GM18511 (cell line): ENCODE results near the gene ZCCHC9.
"Not testable (repeated sequence)": the region's sequence is repeated elsewhere in the genome, so short reads cannot be mapped to it uniquely, and the experiment has no call there.

Experiments used
- ATAC-seq: cut with Tn5 transposase; IDR thresholded peaks from one replicate; pipeline ENCODE4 v1.9.1; 2021; ENCODE audit warnings: mild to moderate bottlenecking, moderate library complexity; ENCODE audit not compliant: unreplicated experiment

The ZCCHC9 gene

GRCh38 chr5:81301271-81302015 lies at the start of gene ZCCHC9:
TSS of gene ZCCHC9 (plus strand) at chr5:81301587. CDS start at chr5:81304758, 3,171 bp downstream.
- peak; percentile 97 for ATAC-seq

- ATAC-seq = no peak
Observed at GRCh38 chr5:81251922-81252321, 49.5 kb upstream of the ZCCHC9 start.

- no peak for ATAC-seq
Observed at GRCh38 chr5:81252904-81253303, 48.5 kb upstream of the ZCCHC9 start.

- no peak for ATAC-seq
Observed at GRCh38 chr5:81253875-81254274, 47.5 kb upstream of the ZCCHC9 start.

- ATAC-seq = no peak
Observed at GRCh38 chr5:81254886-81255559, 46.4 kb upstream of the ZCCHC9 start.

- ATAC-seq = no peak
Observed at GRCh38 chr5:81256766-81257165, 44.6 kb upstream of the ZCCHC9 start.

GRCh38 chr5:81262796-81263195 lies 38.6 kb upstream of the ZCCHC9 start:
- ATAC-seq = not testable (repeated sequence)

GRCh38 chr5:81265101-81265500 lies 36.3 kb upstream of the ZCCHC9 start:
- no peak for ATAC-seq

- no peak for ATAC-seq
Observed at GRCh38 chr5:81268521-81269196, 32.7 kb upstream of the ZCCHC9 start.

GRCh38 chr5:81269751-81270393 lies 31.5 kb upstream of the ZCCHC9 start:
- no peak for ATAC-seq

- not testable (repeated sequence) for ATAC-seq
Observed at GRCh38 chr5:81270394-81271027, 30.9 kb upstream of the ZCCHC9 start.

- no peak for ATAC-seq
Observed at GRCh38 chr5:81283976-81284375, 17.4 kb upstream of the ZCCHC9 start.

- no peak for ATAC-seq
Observed at GRCh38 chr5:81286059-81286617, 15.2 kb upstream of the ZCCHC9 start.

- peak; percentile 61 for ATAC-seq
Observed at GRCh38 chr5:81288021-81288433, 13.4 kb upstream of the ZCCHC9 start.

- no peak for ATAC-seq
Observed at GRCh38 chr5:81290146-81290545, 11.2 kb upstream of the ZCCHC9 start.

- ATAC-seq = no peak
Observed at GRCh38 chr5:81292130-81292529, 9.3 kb upstream of the ZCCHC9 start.

- ATAC-seq = not testable (repeated sequence)
Observed at GRCh38 chr5:81294021-81294420, 7.4 kb upstream of the ZCCHC9 start.

GRCh38 chr5:81297531-81297930 lies 3.9 kb upstream of the ZCCHC9 start:
- ATAC-seq = no peak

- no peak for ATAC-seq
Observed at GRCh38 chr5:81300921-81301270, 491 bp upstream of the ZCCHC9 start.

- ATAC-seq = no peak
Observed at GRCh38 chr5:81302596-81302995, 1.2 kb downstream of the ZCCHC9 start.

GRCh38 chr5:81303563-81303962 lies 2.2 kb downstream of the ZCCHC9 start:
- ATAC-seq = no peak
